HAP-1 (cell line): Measurements from ENCODE around the gene LONP2.
"Not testable (repeated sequence)": the region's sequence is repeated elsewhere in the genome, so short reads cannot be mapped to it uniquely, and the experiment has no call there.

Experiments
- DNase-seq, 2 experiments: peaks; one replicate each; pipeline ENCODE4 v3.0.0-alpha.2; 2016 to 2020; ENCODE audit warnings: low spot score in 2 of 2
- H3K27me3 ChIP-seq: fragments of 250-450 bp; sonication (Bioruptor Pico); 2 replicates; pipeline ENCODE4 v1.5.1; 2020; ENCODE audit warnings: low read depth, mild to moderate bottlenecking, moderate library complexity
- H3K36me3 ChIP-seq: fragments of 250-450 bp; sonication (Bioruptor Pico); replicated peaks from 2 replicates; pipeline ENCODE4 v1.5.1; 2020; ENCODE audit warnings: mild to moderate bottlenecking
- H3K4me1 ChIP-seq: fragments of 250-450 bp; sonication (Bioruptor Pico); 2 replicates; pipeline ENCODE4 v1.5.1; 2020; ENCODE audit warnings: mild to moderate bottlenecking
- H3K4me3 ChIP-seq: fragments of 250-450 bp; sonication (Bioruptor Pico); 2 replicates; pipeline ENCODE4 v1.5.1; 2020; ENCODE audit warnings: mild to moderate bottlenecking, moderate library complexity
- H3K9me3 ChIP-seq: fragments of 250-450 bp; sonication (Bioruptor Pico); 2 replicates; pipeline ENCODE4 v1.5.1; 2020; ENCODE audit warnings: mild to moderate bottlenecking, moderate library complexity
- in situ Hi-C: fragments of 300-500 bp; cut with MboI; formaldehyde crosslinking; loops from 3 replicates; pipeline ENCODE4 v1.14.3; 2020; ENCODE audit warnings: low sequenced_read_pairs, inconsistent platforms, mixed read lengths

Gene LONP2

GRCh38 chr16:48220891-48221290, 23.2 kb upstream of the LONP2 start:
- no peaks in the 10 kb centered on the region for H3K4me1 ChIP-seq
- no peaks in the 10 kb centered on the region for H3K27me3 ChIP-seq
- in situ Hi-C loops = no loop called here
- H3K4me3 ChIP-seq = no peak overlapping the region
- DNase-seq = no peak
- H3K9me3 ChIP-seq = no peaks in the 10 kb centered on the region; the same call in 1 of the 2 replicates
- no peaks in the 10 kb centered on the region for H3K36me3 ChIP-seq

- no peaks in the 10 kb centered on the region; the same call in 1 of the 2 replicates for H3K9me3 ChIP-seq
- no peaks in the 10 kb centered on the region for H3K27me3 ChIP-seq
- H3K4me3 ChIP-seq = no peak overlapping the region
- no peaks in the 10 kb centered on the region for H3K4me1 ChIP-seq
- in situ Hi-C loops = no loop called here
- DNase-seq = no peak
- H3K36me3 ChIP-seq = no peaks in the 10 kb centered on the region
These were observed 20.6 kb upstream of the LONP2 start for GRCh38 chr16:48223490-48223889.

DNA sequence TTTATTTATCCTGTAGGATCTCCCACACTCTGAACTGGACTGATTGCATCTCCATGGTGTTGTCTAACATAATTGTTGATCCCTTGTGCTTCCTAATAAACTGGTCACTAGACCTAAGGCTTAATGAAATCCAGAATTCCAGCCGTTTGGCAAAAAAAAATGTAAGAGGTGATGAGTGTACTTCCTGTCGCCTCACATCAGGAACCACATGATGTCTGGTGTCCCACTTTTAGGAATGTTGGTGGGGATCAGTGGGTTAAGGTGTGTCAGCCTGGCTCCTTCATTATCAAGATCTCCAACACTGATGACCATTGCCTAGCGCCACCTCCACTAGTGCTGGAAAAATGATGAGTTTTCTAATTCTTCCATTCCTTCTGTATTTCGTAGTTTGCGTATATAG, 18.6 kb upstream of the LONP2 start:
- in situ Hi-C loops = no loop called here
- Histone ChIP-seq H3K9me3 (no peaks in the 10 kb centered on the region; the same call in 1 of the 2 replicates), H3K4me3 (no peak overlapping the region), H3K36me3 (no peaks in the 10 kb centered on the region), H3K4me1 (no peaks in the 10 kb centered on the region), H3K27me3 (no peaks in the 10 kb centered on the region)
- DNase-seq = no peak

DNA sequence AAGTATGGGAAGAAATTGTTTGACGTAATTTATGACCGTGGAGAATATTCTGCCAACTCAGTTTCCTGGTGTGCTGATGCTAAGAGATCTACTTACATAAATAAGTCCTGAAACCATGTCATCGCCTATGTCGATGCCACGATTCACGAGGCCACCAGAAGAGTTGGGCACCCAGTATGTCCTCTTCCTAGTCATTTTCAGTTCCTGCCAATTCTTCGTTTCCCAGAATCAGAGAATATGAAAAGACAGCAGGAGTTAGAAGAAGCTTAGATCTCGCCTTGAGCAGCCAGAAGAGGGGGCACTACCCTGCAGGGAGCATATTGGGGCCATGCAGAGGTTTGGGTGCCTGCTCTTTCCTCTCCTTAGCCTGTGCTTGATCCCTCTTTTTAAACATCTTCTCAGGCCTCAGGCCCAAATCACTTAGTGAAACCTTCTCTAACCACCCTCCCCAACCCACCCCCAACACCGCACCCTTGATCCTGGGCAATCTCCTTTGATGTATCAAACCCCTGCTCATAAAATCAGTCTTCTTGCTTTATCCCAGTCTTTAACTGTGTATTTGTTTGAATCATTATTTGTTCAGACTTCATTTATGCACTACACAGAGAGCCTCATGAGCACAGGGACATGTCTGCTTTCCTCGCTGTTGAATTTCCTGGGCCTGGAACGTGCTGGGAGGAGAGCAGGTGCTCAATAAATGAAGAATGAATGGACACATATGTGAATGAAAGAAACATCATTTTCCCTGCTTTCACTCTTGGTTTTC, 12.2 kb upstream of the LONP2 start:
- no peaks in the 10 kb centered on the region for H3K9me3 ChIP-seq
- H3K4me3 ChIP-seq = no peak overlapping the region
- no peaks in the 10 kb centered on the region for H3K36me3 ChIP-seq
- H3K27me3 ChIP-seq = no peaks in the 10 kb centered on the region
- DNase-seq = peak in 1 of 2 experiments; percentile 59
- no peaks in the 10 kb centered on the region for H3K4me1 ChIP-seq
- in situ Hi-C loops = no loop called here

DNA sequence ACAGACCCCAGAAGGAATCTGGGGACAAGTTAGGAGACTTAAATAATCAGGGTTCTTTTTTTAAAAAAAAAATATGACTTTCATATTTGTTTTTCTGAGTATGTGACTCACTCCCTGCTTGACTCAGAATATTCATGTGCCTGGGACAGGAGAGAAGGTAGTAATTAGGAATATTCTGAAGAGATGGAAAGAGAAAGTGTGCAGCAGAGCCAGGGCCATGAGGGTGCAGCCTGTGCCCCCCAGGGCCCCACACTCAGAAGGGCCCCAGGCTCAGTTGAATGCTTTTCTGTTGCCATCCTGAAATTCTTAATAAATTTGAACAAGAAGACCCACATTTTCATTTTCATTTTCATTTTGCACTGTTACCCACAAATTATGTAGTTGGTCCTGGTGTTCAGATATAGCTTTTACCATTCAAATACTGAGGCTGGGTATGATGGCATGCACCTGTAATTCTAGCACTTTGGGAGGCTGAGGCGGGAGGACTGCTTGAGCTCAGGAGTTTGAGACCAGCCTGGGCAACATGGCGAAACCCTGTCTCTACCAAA, 11.5 kb upstream of the LONP2 start:
- no peak for DNase-seq
- Histone ChIP-seq H3K27me3 (no peaks in the 10 kb centered on the region), H3K4me1 (no peaks in the 10 kb centered on the region), H3K4me3 (no peak overlapping the region), H3K36me3 (no peaks in the 10 kb centered on the region), H3K9me3 (no peaks in the 10 kb centered on the region)
- in situ Hi-C loops = no loop called here

DNA sequence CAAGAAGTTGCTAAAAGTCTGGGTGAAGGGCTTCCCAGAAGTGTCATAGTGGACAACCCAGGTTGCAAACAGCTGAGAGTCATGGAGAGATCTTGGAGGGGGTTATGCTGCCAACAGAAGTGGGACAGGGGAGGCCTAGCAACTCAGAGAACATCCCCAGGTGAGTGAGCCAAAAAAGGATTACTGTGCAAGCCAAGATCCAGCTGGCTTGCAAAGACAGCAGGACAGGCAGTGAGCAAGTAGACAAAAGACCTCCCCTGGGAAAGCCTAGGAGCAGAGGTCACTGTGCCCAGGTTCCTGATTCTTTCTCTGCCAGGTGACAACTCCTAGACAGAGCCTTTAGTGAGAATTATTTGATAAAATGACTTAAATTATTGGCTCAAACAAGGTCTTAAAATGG, 9.5 kb upstream of the LONP2 start:
- Histone ChIP-seq H3K4me3 (no peak overlapping the region), H3K27me3 (no peaks in the 10 kb centered on the region), H3K9me3 (no peaks in the 10 kb centered on the region), H3K36me3 (no peaks in the 10 kb centered on the region), H3K4me1 (no peaks in the 10 kb centered on the region)
- in situ Hi-C loops = no loop called here
- DNase-seq = no peak

DNA sequence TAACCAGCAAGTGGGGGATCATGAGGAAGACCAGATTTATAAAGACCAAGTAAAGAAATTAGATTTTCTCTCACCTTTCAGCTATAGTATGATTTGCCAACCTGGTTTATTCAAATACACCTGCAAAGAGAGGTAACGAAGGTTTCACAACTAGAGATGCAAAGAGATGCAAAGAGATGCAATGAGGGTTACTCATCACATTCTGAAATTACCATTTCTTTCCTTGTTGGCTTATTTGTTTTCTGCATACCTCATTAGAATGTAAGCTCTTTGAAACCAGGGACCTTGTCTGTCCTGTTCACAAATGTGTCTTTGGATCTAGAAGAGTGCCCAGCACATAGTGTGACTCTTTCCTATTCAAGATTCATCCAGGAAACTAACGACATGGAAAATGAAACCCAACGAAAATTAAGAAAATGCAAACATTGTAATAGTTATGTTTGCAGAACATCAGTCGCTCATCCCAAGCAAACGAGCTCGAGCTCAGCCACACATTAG, 9.0 kb upstream of the LONP2 start:
- Histone ChIP-seq H3K4me3 (no peak overlapping the region), H3K27me3 (no peaks in the 10 kb centered on the region), H3K4me1 (no peaks in the 10 kb centered on the region), H3K36me3 (no peaks in the 10 kb centered on the region), H3K9me3 (no peaks in the 10 kb centered on the region)
- no peak for DNase-seq
- in situ Hi-C loops = no loop called here

GRCh38 chr16:48235556-48236136, 8.5 kb upstream of the LONP2 start:
- Histone ChIP-seq H3K9me3 (no peaks in the 10 kb centered on the region), H3K4me1 (no peaks in the 10 kb centered on the region), H3K36me3 (no peaks in the 10 kb centered on the region), H3K27me3 (no peaks in the 10 kb centered on the region), H3K4me3 (no peak overlapping the region)
- DNase-seq = no peak
- in situ Hi-C loops = no loop called here

DNA sequence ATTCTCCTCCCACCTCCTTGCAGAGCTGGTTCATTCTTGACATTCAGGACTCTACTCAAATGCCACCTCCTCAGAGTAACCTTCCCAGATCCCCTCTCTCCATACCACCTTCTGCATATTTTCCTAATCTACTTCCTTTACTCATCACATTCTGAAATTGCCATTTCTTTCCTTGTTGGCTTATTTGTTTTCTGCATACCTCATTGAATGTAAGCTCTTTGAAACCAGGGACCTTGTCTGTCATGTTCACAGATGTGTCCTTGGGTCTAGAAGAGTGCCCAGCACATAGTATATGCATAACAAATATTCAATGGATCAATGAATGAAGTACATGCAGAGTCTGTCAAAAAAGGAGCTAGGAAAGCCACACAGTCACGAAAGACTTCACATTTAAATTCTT, 7.8 kb upstream of the LONP2 start:
- no peak for DNase-seq
- H3K4me1 ChIP-seq = no peaks in the 10 kb centered on the region
- no peak overlapping the region for H3K4me3 ChIP-seq
- no peaks in the 10 kb centered on the region for H3K9me3 ChIP-seq
- in situ Hi-C loops = no loop called here
- no peaks in the 10 kb centered on the region for H3K36me3 ChIP-seq
- no peaks in the 10 kb centered on the region for H3K27me3 ChIP-seq

- DNase-seq, H3K4me3 ChIP-seq, in situ Hi-C loops: not testable (repeated sequence)
These were observed 4.0 kb upstream of the LONP2 start for GRCh38 chr16:48240147-48240546.

GRCh38 chr16:48244863-48245195, 729 bp downstream of the LONP2 start:
- in situ Hi-C loops = no loop called here
- no peaks in the 10 kb centered on the region for H3K36me3 ChIP-seq
- H3K4me3 ChIP-seq = peak overlapping the region; percentile 75

More at GRCh38 chr16:48240147-48240546, 4.0 kb upstream of the LONP2 start:
- H3K27me3 ChIP-seq, H3K9me3 ChIP-seq, H3K4me1 ChIP-seq, H3K36me3 ChIP-seq: not testable (repeated sequence)

GRCh38 chr16:48246066-48246465, 2.0 kb downstream of the LONP2 start:
- no peaks in the 10 kb centered on the region for H3K27me3 ChIP-seq
- DNase-seq = peak in 1 of 2 experiments; percentile 25
- H3K4me1 ChIP-seq = peaks cover 26% of the 10 kb centered on the region
- no peaks in the 10 kb centered on the region for H3K9me3 ChIP-seq
- in situ Hi-C loops = no loop called here
- no peaks in the 10 kb centered on the region for H3K36me3 ChIP-seq
- peak overlapping the region; percentile 75 for H3K4me3 ChIP-seq

More at GRCh38 chr16:48244863-48245195, 729 bp downstream of the LONP2 start:
- peaks cover 26% of the 10 kb centered on the region for H3K4me1 ChIP-seq
- no peaks in the 10 kb centered on the region for H3K27me3 ChIP-seq
- no peak for DNase-seq
- H3K9me3 ChIP-seq = no peaks in the 10 kb centered on the region

DNA sequence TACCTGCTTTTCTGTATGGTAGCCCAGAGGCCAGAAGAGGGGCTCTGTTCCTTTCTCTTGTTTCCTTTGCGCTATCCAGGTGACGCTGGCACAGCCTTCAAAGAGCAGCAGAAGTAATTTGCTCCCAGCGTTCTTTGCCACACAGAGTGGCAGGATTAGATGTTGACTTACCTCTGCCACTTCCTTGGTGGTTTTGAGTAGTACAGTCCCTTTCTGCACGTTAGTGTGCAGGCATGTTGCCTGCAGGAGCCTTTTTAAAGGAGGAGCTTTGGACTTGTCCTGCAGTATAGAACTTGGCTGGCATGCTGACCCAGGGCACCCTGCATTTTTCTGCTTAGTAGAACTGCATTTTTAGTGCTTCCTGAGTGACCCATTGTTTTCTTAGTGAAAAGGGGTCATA, 3.2 kb downstream of the LONP2 start, which contains the start of gene ABCC11:
Gene ABCC11 (minus strand): TSS at position 229 of the 400 bp plus-strand sequence. CDS start 15,618 bp downstream, outside the sequence.
- Histone ChIP-seq H3K9me3 (no peaks in the 10 kb centered on the region), H3K27me3 (no peaks in the 10 kb centered on the region), H3K4me1 (peaks cover 31% of the 10 kb centered on the region), H3K36me3 (peaks cover 5% of the 10 kb centered on the region), H3K4me3 (no peak within 1 kb of the TSS; the same call in 1 of the 2 replicates)
- in situ Hi-C loops = no loop called here
- no peak for DNase-seq
